MM.1S (cell line): Measurements from ENCODE around the gene ADD1.
"Not testable (repeated sequence)": the region's sequence is repeated elsewhere in the genome, so short reads cannot be mapped to it uniquely, and the experiment has no call there.

ENCODE experiments used
- DNase-seq: peaks from one replicate; pipeline ENCODE4 v3.0.0-alpha.2; 2015
- H2AFZ ChIP-seq: fragments of 300-600 bp; sonication (generic); 2 replicates; pipeline ENCODE4 v1.6.0; 2016; ENCODE audit warnings: antibody characterized with exemption, low read length
- H3F3A ChIP-seq: fragments of 300-600 bp; sonication (generic); 2 replicates; pipeline ENCODE4 v1.6.1; 2016; ENCODE audit warnings: mild to moderate bottlenecking, antibody characterized with exemption, low read length, moderate library complexity, mixed read lengths; ENCODE audit not compliant: insufficient read depth
- H3K27ac ChIP-seq: fragments of 300-600 bp; sonication (generic); 2 replicates; pipeline ENCODE4 v1.5.1; 2016; ENCODE audit warnings: mild to moderate bottlenecking, low read length
- H3K27me3 ChIP-seq: fragments of 300-600 bp; sonication (generic); replicated peaks from 2 replicates; pipeline ENCODE4 v1.6.0; 2016; ENCODE audit warnings: low read length; ENCODE audit not compliant: insufficient read depth
- H3K36me3 ChIP-seq: fragments of 300-600 bp; sonication (generic); replicated peaks from 2 replicates; pipeline ENCODE4 v1.6.1; 2016; ENCODE audit warnings: mild to moderate bottlenecking, low read length, mixed read lengths; ENCODE audit not compliant: insufficient read depth
- H3K4me1 ChIP-seq: fragments of 300-600 bp; sonication (generic); 2 replicates; pipeline ENCODE4 v1.6.1; 2016; ENCODE audit warnings: low read length, mixed read lengths
- H3K4me2 ChIP-seq: fragments of 300-600 bp; sonication (generic); 2 replicates; pipeline ENCODE4 v1.6.0; 2016; ENCODE audit warnings: low read depth, low read length
- H3K4me3 ChIP-seq: fragments of 300-600 bp; sonication (generic); 2 replicates; pipeline ENCODE4 v1.5.1; 2016; ENCODE audit warnings: low read length, mixed read lengths
- H3K79me2 ChIP-seq: fragments of 300-600 bp; sonication (generic); 2 replicates; pipeline ENCODE4 v1.6.1; 2016; ENCODE audit warnings: mixed run types, low read length, mixed read lengths
- H3K9ac ChIP-seq: fragments of 300-600 bp; sonication (generic); 2 replicates; pipeline ENCODE4 v1.6.1; 2016; ENCODE audit warnings: low read length, mixed read lengths
- H3K9me2 ChIP-seq: fragments of 300-600 bp; sonication (generic); replicated peaks from 2 replicates; pipeline ENCODE4 v1.6.1; 2016; ENCODE audit warnings: mild to moderate bottlenecking, low read length, mixed read lengths; ENCODE audit not compliant: insufficient read depth
- H3K9me3 ChIP-seq: fragments of 300-600 bp; sonication (generic); replicated peaks from 2 replicates; pipeline ENCODE4 v1.6.1; 2016; ENCODE audit warnings: mild to moderate bottlenecking, low read length, mixed read lengths; ENCODE audit not compliant: insufficient read depth
- H4K20me1 ChIP-seq: fragments of 300-600 bp; sonication (generic); 2 replicates; pipeline ENCODE4 v1.6.1; 2016; ENCODE audit warnings: mild to moderate bottlenecking, low read length, moderate library complexity, mixed read lengths; ENCODE audit not compliant: insufficient read depth
- CTCF ChIP-seq: fragments of 300-600 bp; sonication (generic); IDR thresholded peaks from 2 replicates; pipeline ENCODE4 v1.5.1; 2016; ENCODE audit warnings: antibody characterized with exemption, low read length, mixed read lengths
- EZH2 ChIP-seq: fragments of 300-600 bp; sonication (generic); optimal IDR thresholded peaks from 2 replicates; pipeline ENCODE3; 2017; ENCODE audit warnings: low read depth, mild to moderate bottlenecking, antibody characterized with exemption, low read length, mixed read lengths
- EZH2phosphoT487 ChIP-seq: fragments of 300-600 bp; sonication (generic); IDR thresholded peaks from 2 replicates; pipeline ENCODE4 v1.6.1; 2018; ENCODE audit warnings: antibody characterized with exemption, low read length

The ADD1 gene

DNA sequence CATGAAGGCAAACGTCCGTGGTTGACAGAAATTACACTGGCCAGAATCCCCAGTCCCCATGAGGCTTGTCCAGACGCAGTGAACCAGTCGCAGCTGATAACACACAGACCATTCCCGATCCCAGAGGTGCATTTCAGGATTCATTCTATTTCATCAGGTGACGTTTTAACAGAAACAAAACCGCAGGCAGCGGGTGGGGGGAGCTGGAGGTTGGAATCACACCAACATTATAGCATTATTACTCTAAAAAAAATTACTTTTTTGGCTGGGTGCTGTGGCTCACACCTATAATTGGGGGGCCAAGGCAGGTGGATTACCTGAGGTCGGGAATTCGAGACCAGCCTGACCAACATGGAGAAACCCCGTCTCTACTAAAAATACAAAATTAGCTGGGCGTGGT, 94.3 kb downstream of the ADD1 start:
- Histone ChIP-seq H3K27me3 (no peaks in the 10 kb centered on the region), H3K9ac (no peak overlapping the region)

DNA sequence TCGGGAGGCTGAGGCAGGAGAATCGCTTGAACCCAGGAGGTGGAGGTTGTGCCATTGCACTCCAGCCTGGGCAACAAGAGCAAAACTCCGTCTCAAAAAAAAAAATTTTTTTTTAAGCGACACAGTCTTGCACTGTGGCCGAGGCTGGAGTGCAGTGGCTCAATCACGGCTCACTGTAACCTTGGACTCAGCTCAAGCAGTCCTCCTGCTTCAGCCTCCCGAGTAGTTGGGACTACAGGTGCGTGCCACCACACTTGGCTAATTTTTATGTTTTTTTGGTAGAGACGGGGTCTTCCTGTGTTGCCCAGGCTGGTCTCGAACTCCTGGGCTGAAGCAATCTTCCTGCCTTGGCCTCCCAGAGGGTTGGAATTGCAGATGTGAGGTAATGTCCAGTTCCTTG, 94.8 kb downstream of the ADD1 start:
- H2AFZ ChIP-seq, H4K20me1 ChIP-seq, H3K4me2 ChIP-seq, H3K9ac ChIP-seq, H3K4me3 ChIP-seq, H3K27ac ChIP-seq, H3K9me2 ChIP-seq, H3K79me2 ChIP-seq, H3K9me3 ChIP-seq, H3K4me1 ChIP-seq, H3K36me3 ChIP-seq, H3K27me3 ChIP-seq, DNase-seq: not testable (repeated sequence)
- H3F3A ChIP-seq: peaks cover 18% of the 10 kb centered on the region; the same call in 1 of the 2 replicates

More for the DNA sequence above, 94.3 kb downstream of the ADD1 start:
- peaks cover 18% of the 10 kb centered on the region; the same call in 1 of the 2 replicates for H3F3A ChIP-seq
- H3K27ac ChIP-seq: no peak overlapping the region
- no peak for DNase-seq
- H3K36me3 ChIP-seq: peaks cover 3% of the 10 kb centered on the region; the same call in 1 of the 2 replicates
- H3K9me2 ChIP-seq: no peaks in the 10 kb centered on the region
- no peak overlapping the region for H2AFZ ChIP-seq
- no peak for TF ChIP-seq EZH2
- H4K20me1 ChIP-seq: no peaks in the 10 kb centered on the region
- H3K4me1 ChIP-seq: peaks cover 8% of the 10 kb centered on the region; the same call in 1 of the 2 replicates
- no peak overlapping the region for H3K4me3 ChIP-seq
- H3K4me2 ChIP-seq: no peak overlapping the region
- no peaks in the 10 kb centered on the region for H3K9me3 ChIP-seq
- no peaks in the 10 kb centered on the region; the same call in 1 of the 2 replicates for H3K79me2 ChIP-seq

DNA sequence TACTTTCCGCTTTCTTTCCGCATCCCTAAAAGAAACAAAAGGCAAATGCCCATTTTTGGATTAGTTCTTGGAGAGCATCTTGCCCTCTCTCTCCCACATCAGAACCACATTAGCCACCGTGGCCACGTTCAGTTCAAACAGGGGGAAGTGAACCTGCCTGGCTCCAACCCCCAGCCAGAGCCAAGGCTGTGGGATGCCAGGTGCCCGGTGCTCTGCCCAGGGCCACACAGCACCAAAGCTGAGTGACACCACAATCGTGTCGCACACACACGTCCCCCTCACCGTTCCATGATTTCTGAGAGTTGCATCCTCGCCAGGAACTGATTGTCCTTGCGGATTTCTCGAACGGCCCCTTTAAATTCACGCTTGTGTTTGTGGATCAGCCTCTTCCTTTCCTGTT, 95.3 kb downstream of the ADD1 start:
- Histone ChIP-seq H3K79me2 (no peaks in the 10 kb centered on the region; the same call in 1 of the 2 replicates), H3K9me2 (no peaks in the 10 kb centered on the region), H4K20me1 (no peaks in the 10 kb centered on the region), H3K27ac (no peak overlapping the region), H3K4me2 (no peak overlapping the region), H2AFZ (no peak overlapping the region), H3K4me3 (no peak overlapping the region), H3K27me3 (no peaks in the 10 kb centered on the region), H3K4me1 (peaks cover 8% of the 10 kb centered on the region; the same call in 1 of the 2 replicates), H3K9me3 (no peaks in the 10 kb centered on the region), H3K36me3 (peaks cover 3% of the 10 kb centered on the region; the same call in 1 of the 2 replicates), H3F3A (peaks cover 18% of the 10 kb centered on the region; the same call in 1 of the 2 replicates), H3K9ac (no peak overlapping the region)
- TF ChIP-seq EZH2: no peak
- TF ChIP-seq CTCF: no peak
- no peak for DNase-seq

- no peak overlapping the region for H3K27ac ChIP-seq
- peaks cover 18% of the 10 kb centered on the region; the same call in 1 of the 2 replicates for H3F3A ChIP-seq
- DNase-seq: no peak
- peaks cover 3% of the 10 kb centered on the region; the same call in 1 of the 2 replicates for H3K36me3 ChIP-seq
- H3K4me2 ChIP-seq: no peak overlapping the region
- no peaks in the 10 kb centered on the region for H3K9me2 ChIP-seq
- H3K9ac ChIP-seq: no peak overlapping the region
- H3K4me3 ChIP-seq: no peak overlapping the region
- TF ChIP-seq CTCF: no peak
- TF ChIP-seq EZH2: no peak
- no peak for TF ChIP-seq EZH2phosphoT487
- H3K9me3 ChIP-seq: no peaks in the 10 kb centered on the region
- peaks cover 8% of the 10 kb centered on the region; the same call in 1 of the 2 replicates for H3K4me1 ChIP-seq
- H3K79me2 ChIP-seq: no peaks in the 10 kb centered on the region; the same call in 1 of the 2 replicates
- no peak overlapping the region for H2AFZ ChIP-seq
- H4K20me1 ChIP-seq: no peaks in the 10 kb centered on the region
- no peaks in the 10 kb centered on the region for H3K27me3 ChIP-seq
These were observed 96.0 kb downstream of the ADD1 start for GRCh38 chr4:2939383-2940243.
